OCI-LY3 (cell line): ENCODE data around the gene HELZ2.

Source experiments
- EZH2phosphoT487 ChIP-seq: fragments of 200-600 bp; shearing (Covaris generic); IDR thresholded peaks from 2 replicates; pipeline ENCODE4 v1.6.1; 2018; ENCODE audit warnings: antibody characterized with exemption, mixed run types, low read depth
- TF ChIP-seq, protein P1 (sequence below): fragments of 200-600, 300-600 bp; sonication (generic); IDR thresholded peaks from 2 replicates; pipeline ENCODE4 v1.5.1; 2014; ENCODE audit warnings: antibody characterized with exemption, low read length, low read depth

DNA sequence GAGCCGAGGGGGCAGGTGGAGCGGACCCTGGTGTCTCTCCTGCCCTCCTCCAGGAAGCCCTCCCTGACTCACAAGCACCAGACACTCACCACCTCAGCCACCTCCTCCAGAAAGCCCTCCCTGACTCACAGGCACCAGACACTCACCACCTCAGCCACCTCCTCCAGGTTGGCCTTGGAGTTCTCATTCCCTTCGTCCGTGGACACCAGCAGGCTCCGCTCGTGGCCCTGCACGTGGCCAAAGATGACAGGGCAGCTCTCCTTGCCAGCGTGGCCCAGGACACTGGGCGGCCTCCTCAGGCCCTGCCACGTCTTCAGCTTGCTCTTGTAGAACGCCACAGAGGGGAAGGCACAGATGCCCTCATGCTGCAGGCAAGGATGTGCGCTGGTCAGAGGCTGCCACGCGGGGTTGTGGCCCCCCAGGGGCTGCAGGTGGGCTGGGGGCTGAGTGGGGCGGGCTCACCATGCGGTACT, 13.7 kb downstream of the HELZ2 start:
- TF ChIP-seq, protein P1, sequence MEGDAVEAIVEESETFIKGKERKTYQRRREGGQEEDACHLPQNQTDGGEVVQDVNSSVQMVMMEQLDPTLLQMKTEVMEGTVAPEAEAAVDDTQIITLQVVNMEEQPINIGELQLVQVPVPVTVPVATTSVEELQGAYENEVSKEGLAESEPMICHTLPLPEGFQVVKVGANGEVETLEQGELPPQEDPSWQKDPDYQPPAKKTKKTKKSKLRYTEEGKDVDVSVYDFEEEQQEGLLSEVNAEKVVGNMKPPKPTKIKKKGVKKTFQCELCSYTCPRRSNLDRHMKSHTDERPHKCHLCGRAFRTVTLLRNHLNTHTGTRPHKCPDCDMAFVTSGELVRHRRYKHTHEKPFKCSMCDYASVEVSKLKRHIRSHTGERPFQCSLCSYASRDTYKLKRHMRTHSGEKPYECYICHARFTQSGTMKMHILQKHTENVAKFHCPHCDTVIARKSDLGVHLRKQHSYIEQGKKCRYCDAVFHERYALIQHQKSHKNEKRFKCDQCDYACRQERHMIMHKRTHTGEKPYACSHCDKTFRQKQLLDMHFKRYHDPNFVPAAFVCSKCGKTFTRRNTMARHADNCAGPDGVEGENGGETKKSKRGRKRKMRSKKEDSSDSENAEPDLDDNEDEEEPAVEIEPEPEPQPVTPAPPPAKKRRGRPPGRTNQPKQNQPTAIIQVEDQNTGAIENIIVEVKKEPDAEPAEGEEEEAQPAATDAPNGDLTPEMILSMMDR, result no peak
- no peak for TF ChIP-seq EZH2phosphoT487
